Activated B cell treated with CpG ODN at 0.5 μM for 24 hours (primary cell): ENCODE data around the gene IL17B. TPM values are rescaled to one million over a fixed set of nuclear protein-coding genes. Genes with fewer than 3 reads are reported as not detected.

Experiments
- ATAC-seq: fragments of 200-7000 bp; cut with Tn5 transposase; one replicate; pipeline ENCODE4 v1.10.0; 2021; ENCODE audit warnings: low read depth, mild to moderate bottlenecking, moderate library complexity
- CTCF ChIA-PET: fragments of 350-600 bp; sonication (Branson Sonifier 250); formaldehyde crosslinking; loops from one replicate; lab custom pipeline; 2021; ENCODE audit warnings: antibody characterized with exemption; lab: Charles Lee
- POLR2A ChIA-PET: fragments of 350-600 bp; sonication (Branson Sonifier 250); formaldehyde crosslinking; loops from one replicate; lab custom pipeline; 2021; ENCODE audit warnings: antibody characterized with exemption; lab: Charles Lee
- DNase-seq: peaks from one replicate; pipeline ENCODE4 v3.0.0; 2022
- H3K27ac Mint-ChIP-seq: one replicate; pipeline ENCODE4 v1.8.0; 2020; ENCODE audit warnings: mixed read lengths
- H3K27me3 Mint-ChIP-seq: one replicate; pipeline ENCODE4 v1.8.0; 2021; ENCODE audit warnings: mixed read lengths
- H3K36me3 Mint-ChIP-seq: one replicate; pipeline ENCODE4 v1.8.0; 2021; ENCODE audit warnings: low read depth, mixed read lengths
- H3K4me1 Mint-ChIP-seq: one replicate; pipeline ENCODE4 v1.8.0; 2021; ENCODE audit warnings: mixed read lengths
- H3K4me3 Mint-ChIP-seq: one replicate; pipeline ENCODE4 v1.8.0; 2020; ENCODE audit warnings: mild to moderate bottlenecking, mixed read lengths
- H3K9me3 Mint-ChIP-seq: one replicate; pipeline ENCODE4 v1.8.0; 2020; ENCODE audit warnings: mixed read lengths
- intact Hi-C: fragments of 100-400 bp; cut with micrococcal nuclease; formaldehyde crosslinking; loops from one replicate; pipeline ENCODE4 v1.15.1; 2024
- total RNA-seq: library from RNA; stranded (reverse); gene quantifications from 2 replicates; pipeline ENCODE4 v1.2.3, GENCODE V29; 2022
- TF ChIP-seq, protein P1 (sequence below): fragments of 200-600 bp; IDR thresholded peaks from one replicate; pipeline ENCODE4 v1.8.0; 2022; ENCODE audit warnings: antibody characterized with exemption, mild to moderate bottlenecking

IL17B gene
- total RNA-seq, 1 donor from 2014 or later, result not detected

DNA sequence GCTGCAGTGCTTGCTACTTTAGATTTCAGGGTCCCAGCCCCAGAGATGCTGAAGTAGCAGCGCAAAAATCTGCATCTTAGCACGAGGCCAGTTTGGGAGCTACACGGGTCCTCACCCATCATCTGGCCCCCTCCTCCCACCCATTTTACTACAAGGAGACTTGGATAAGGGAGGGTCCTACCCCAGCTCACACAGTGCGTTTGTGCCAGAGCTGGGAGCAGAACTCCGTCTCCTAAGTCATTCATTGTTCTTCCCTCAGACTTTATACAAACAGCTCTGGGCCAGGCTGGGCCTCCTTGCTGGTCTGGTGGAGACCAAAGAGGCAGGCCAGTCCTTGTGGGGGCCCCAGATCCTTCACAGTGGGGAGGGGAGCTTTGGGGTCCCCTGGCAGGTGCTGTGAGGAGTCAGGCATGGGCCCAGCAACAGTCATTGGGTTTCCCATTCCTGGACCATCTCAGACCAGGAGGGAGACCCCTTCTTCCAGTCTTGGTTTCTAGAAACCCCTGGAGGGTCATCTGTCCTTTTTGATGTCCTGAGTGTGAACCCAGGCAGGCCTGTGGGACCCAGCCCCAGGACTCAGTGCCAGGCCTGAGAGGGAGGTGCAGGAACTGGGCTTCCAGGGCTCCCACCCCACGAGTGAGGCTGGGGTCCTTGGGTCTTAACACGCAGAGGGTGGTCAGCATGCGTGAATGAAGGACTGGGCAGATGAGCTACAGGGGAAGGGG is 2.3 kb upstream of the IL17B start:
- ATAC-seq (no peak), DNase-seq (no peak)
- H3K9me3 Mint-ChIP-seq, result no peaks in the 10 kb centered on the region
- peaks cover 8% of the 10 kb centered on the region for H3K27me3 Mint-ChIP-seq
- intact Hi-C loops, result loop anchor here (5.0 kb wide), 1 partner anchor 46 kb away; no protein-coding TSS in a partner anchor
- POLR2A ChIA-PET, result interaction anchor here (0.9 kb wide), 1 partner anchor 170 kb away, joined by 3 read pairs; the partner anchor contains the start of gene CSNK1A1
- TF ChIP-seq, protein P1, sequence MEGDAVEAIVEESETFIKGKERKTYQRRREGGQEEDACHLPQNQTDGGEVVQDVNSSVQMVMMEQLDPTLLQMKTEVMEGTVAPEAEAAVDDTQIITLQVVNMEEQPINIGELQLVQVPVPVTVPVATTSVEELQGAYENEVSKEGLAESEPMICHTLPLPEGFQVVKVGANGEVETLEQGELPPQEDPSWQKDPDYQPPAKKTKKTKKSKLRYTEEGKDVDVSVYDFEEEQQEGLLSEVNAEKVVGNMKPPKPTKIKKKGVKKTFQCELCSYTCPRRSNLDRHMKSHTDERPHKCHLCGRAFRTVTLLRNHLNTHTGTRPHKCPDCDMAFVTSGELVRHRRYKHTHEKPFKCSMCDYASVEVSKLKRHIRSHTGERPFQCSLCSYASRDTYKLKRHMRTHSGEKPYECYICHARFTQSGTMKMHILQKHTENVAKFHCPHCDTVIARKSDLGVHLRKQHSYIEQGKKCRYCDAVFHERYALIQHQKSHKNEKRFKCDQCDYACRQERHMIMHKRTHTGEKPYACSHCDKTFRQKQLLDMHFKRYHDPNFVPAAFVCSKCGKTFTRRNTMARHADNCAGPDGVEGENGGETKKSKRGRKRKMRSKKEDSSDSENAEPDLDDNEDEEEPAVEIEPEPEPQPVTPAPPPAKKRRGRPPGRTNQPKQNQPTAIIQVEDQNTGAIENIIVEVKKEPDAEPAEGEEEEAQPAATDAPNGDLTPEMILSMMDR, result no peak
- CTCF ChIA-PET, result interaction anchor here (1.3 to 3.0 kb wide), 5 partner anchors 9 to 185 kb away, joined by 6 to 18 read pairs (median 7); no protein-coding TSS in a partner anchor
- H3K36me3 Mint-ChIP-seq, result no peaks in the 10 kb centered on the region
- no peak overlapping the region for H3K4me3 Mint-ChIP-seq
- no peak overlapping the region for H3K27ac Mint-ChIP-seq
- H3K4me1 Mint-ChIP-seq, result peaks cover 4% of the 10 kb centered on the region

GRCh38 chr5:149380466-149381121 is 1.5 kb upstream of the IL17B start:
- intact Hi-C loops, result loop anchor here (5.0 kb wide), 1 partner anchor 47 kb away; no protein-coding TSS in a partner anchor
- Mint-ChIP-seq H3K36me3 (no peaks in the 10 kb centered on the region), H3K4me1 (peaks cover 4% of the 10 kb centered on the region), H3K9me3 (no peaks in the 10 kb centered on the region), H3K27me3 (peaks cover 8% of the 10 kb centered on the region), H3K27ac (no peak overlapping the region), H3K4me3 (no peak overlapping the region)
- TF ChIP-seq, protein P1, result no peak
- POLR2A ChIA-PET, result interaction anchor here (0.9 kb wide), 1 partner anchor 170 kb away, joined by 3 read pairs; the partner anchor contains the start of gene CSNK1A1
- ATAC-seq (no peak), DNase-seq (no peak)
- CTCF ChIA-PET, result interaction anchor here (1.1 to 3.0 kb wide), 5 partner anchors 8 to 186 kb away, joined by 6 to 18 read pairs (median 6); no protein-coding TSS in a partner anchor

DNA sequence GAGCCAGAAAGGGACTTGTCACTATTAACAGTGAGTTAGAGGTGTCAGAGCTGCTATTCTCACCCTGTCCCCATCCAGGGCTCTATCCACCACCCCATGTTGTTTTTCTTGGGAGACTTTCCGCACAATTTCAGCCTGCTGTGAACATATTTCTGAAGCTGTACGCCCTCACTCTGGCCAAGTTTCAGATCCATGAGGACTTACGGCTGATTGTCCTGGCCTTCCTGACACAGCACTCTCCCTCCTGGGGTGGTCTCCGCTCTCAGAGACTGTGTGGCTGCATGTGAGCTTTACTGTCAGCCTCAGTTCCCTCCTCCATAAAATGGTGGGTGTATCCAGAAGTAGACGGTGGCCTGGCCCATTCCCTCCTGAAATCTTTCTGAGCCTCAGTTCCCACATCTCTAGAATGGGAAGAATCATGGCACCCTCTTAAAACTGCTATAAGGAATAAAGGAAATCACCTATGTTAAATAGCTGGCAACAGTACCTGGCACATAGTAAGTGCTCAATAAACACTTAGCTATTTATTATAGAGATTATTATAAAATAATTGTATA is 804 bp upstream of the IL17B start:
- TF ChIP-seq, protein P1, result no peak
- no peak for ATAC-seq
- ChIA-PET POLR2A (no interaction called here), CTCF (interaction anchor here (1.1 kb wide), 1 partner anchor 185 kb away, joined by 6 read pairs; no protein-coding TSS in a partner anchor)
- Mint-ChIP-seq H3K27me3 (peaks cover 8% of the 10 kb centered on the region), H3K36me3 (no peaks in the 10 kb centered on the region), H3K4me1 (peaks cover 4% of the 10 kb centered on the region), H3K4me3 (no peak overlapping the region), H3K9me3 (no peaks in the 10 kb centered on the region), H3K27ac (no peak overlapping the region)
- intact Hi-C loops, result loop anchor here (5.0 kb wide), 1 partner anchor 47 kb away; no protein-coding TSS in a partner anchor
- DNase-seq, result no peak

DNA sequence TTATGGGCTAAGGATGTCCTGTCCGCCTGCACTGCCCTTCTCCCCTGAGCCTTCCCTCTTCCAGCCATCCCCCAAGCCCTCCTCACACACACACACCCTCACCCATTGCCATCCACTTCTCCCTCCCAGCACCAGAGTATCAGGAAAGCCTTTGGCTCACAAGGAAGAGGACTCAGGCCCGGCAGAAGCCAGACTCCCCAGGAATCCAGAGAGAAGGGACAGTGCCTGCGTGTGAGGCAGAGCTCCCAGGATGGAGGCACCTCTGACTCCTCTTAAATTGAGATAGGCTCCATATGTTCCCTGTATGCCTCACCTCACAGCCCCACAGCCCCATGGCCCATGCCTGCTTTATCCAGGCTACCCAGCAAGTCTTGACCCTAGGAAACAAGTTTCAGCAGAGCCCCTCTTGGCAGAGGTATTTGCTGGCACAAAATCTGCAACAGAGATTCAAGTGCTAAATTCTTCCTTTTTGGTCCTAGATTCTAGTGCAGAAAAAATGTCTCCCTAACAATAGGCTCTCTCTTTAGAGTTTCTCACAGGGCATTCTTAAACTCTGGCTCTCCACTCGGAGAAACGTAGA is 761 bp downstream of the IL17B start:
- intact Hi-C loops, result no loop called here
- Mint-ChIP-seq H3K4me3 (no peak overlapping the region), H3K36me3 (no peaks in the 10 kb centered on the region), H3K4me1 (peaks cover 4% of the 10 kb centered on the region), H3K27me3 (peaks cover 8% of the 10 kb centered on the region), H3K9me3 (no peaks in the 10 kb centered on the region), H3K27ac (no peak overlapping the region)
- POLR2A ChIA-PET, result no interaction called here
- TF ChIP-seq, protein P1, result no peak
- ATAC-seq (no peak), DNase-seq (no peak)
- CTCF ChIA-PET, result interaction anchor here (0.6 kb wide), 1 partner anchor 61 kb away, joined by 3 read pairs; no protein-coding TSS in a partner anchor
